Muscle of leg (tissue), 16 donors: ENCODE measurements around the gene CST1. TPM values are rescaled to one million over a fixed set of nuclear protein-coding genes. Genes with fewer than 3 reads are reported as not detected.
"Not testable (repeated sequence)": the region's sequence is repeated elsewhere in the genome, so short reads cannot be mapped to it uniquely, and the experiment has no call there.

Experiments
- DNase-seq: peaks from one replicate; pipeline ENCODE4 v3.0.0; 2013
- H3K27ac ChIP-seq: one replicate; pipeline ENCODE4 v1.5.1; 2013; ENCODE audit warnings: mild to moderate bottlenecking, low read length, control low read depth
- H3K27me3 ChIP-seq: one replicate; pipeline ENCODE4 v1.6.1; 2013; ENCODE audit warnings: low read length; ENCODE audit not compliant: control insufficient read depth, insufficient read depth
- H3K36me3 ChIP-seq: one replicate; pipeline ENCODE4 v1.6.1; 2013; ENCODE audit warnings: low read length; ENCODE audit not compliant: control insufficient read depth, insufficient read depth
- H3K4me1 ChIP-seq: one replicate; pipeline ENCODE4 v1.6.1; 2013; ENCODE audit warnings: low read length; ENCODE audit not compliant: control insufficient read depth, insufficient read depth
- H3K4me3 ChIP-seq: one replicate; pipeline ENCODE4 v1.5.1; 2013; ENCODE audit warnings: low read length, control low read depth
- H3K9me3 ChIP-seq: replicated peaks from 2 replicates; pipeline ENCODE4 v1.6.1; 2013; ENCODE audit warnings: low read depth, low read length; ENCODE audit not compliant: control insufficient read depth
- WGBS: methylation state at CpG from one replicate; pipeline ENCODE4 v1.1.5; 2013; ENCODE audit warnings: missing lambda C conversion rate; ENCODE audit not compliant: insufficient coverage; 5-methylcytosine and 5-hydroxymethylcytosine counted together
- long read RNA-seq, 11 donors: transcript quantifications; one replicate each; lab custom pipeline, GENCODE V29; 2026
- polyA plus RNA-seq, 8 donors: library from polyadenylated mRNA; unstranded; fragments of 120-200 nt; gene quantifications; one replicate each; pipeline versions ENCODE4 v1.2.1 to v1.2.3, GENCODE V29; 2013; ENCODE audit warnings: inconsistent platforms in 1 of 8, low replicate concordance in 1 of 8; ENCODE audit not compliant: insufficient read length in 8 of 8, insufficient read depth in 1 of 8
- total RNA-seq: library from RNA; stranded (reverse); fragments of 120-200 nt; gene quantifications from one replicate; pipeline ENCODE4 v1.2.4, GENCODE V29; 2013

The CST1 gene
- total RNA-seq (not detected), polyA plus RNA-seq (not detected)
- long read RNA-seq, donor 1 = 0 reads
- long read RNA-seq, donor 2 = 0 reads
- long read RNA-seq, donor 3 = 0 reads
- long read RNA-seq, donor 4 = 0 reads
- long read RNA-seq, donor 5 = 0 reads
- long read RNA-seq, donor 6 = 0 reads
- long read RNA-seq, donor 7 = 0 reads
- long read RNA-seq, donor 8 = 0 reads
- long read RNA-seq, donor 9 = 0 reads
- long read RNA-seq, donor 10 = 0 reads
- long read RNA-seq, donor 11 = 0 reads

- not testable (repeated sequence) for DNase-seq, H3K9me3 ChIP-seq, H3K27ac ChIP-seq, H3K36me3 ChIP-seq, H3K4me1 ChIP-seq, H3K27me3 ChIP-seq, H3K4me3 ChIP-seq
- 67% methylated on average over 1 of the region's 3 CpGs for WGBS
Measured at GRCh38 chr20:23750786-23751185, at the start of gene CST1. Gene CST1, minus strand, starts transcription at chr20:23750935. Its CDS starts 69 bp downstream, at chr20:23750866.

GRCh38 chr20:23799216-23799847 is 48.6 kb upstream of the CST1 start:
- not testable (repeated sequence) for H3K4me1 ChIP-seq, DNase-seq, H3K9me3 ChIP-seq, H3K27me3 ChIP-seq, H3K4me3 ChIP-seq, H3K27ac ChIP-seq, H3K36me3 ChIP-seq
- 30% methylated on average over 2 of the region's 4 CpGs for WGBS

- DNase-seq = no peak
- Histone ChIP-seq H3K36me3 (no peaks in the 10 kb centered on the region), H3K4me3 (no peak overlapping the region), H3K27me3 (no peaks in the 10 kb centered on the region), H3K27ac (no peak overlapping the region), H3K9me3 (no peaks in the 10 kb centered on the region), H3K4me1 (no peaks in the 10 kb centered on the region)
- WGBS = no CpG with 5 or more reads among the region's 3 CpGs
Measured at GRCh38 chr20:23795526-23795925, 44.8 kb upstream of the CST1 start.

- no peak for DNase-seq
- H3K27ac ChIP-seq = no peak overlapping the region
- no peaks in the 10 kb centered on the region for H3K27me3 ChIP-seq
- WGBS = 58% methylated on average over 7 of the region's 7 CpGs
- no peaks in the 10 kb centered on the region for H3K36me3 ChIP-seq
- no peaks in the 10 kb centered on the region for H3K4me1 ChIP-seq
- no peaks in the 10 kb centered on the region for H3K9me3 ChIP-seq
- no peak overlapping the region for H3K4me3 ChIP-seq
Measured at GRCh38 chr20:23794841-23795240, 44.1 kb upstream of the CST1 start.

GRCh38 chr20:23794065-23794464 is 43.3 kb upstream of the CST1 start:
- H3K36me3 ChIP-seq = no peaks in the 10 kb centered on the region
- DNase-seq = no peak
- WGBS = 100% methylated on average over 1 of the region's 7 CpGs
- no peak overlapping the region for H3K4me3 ChIP-seq
- no peaks in the 10 kb centered on the region for H3K27me3 ChIP-seq
- no peak overlapping the region for H3K27ac ChIP-seq
- no peaks in the 10 kb centered on the region for H3K9me3 ChIP-seq
- no peaks in the 10 kb centered on the region for H3K4me1 ChIP-seq

GRCh38 chr20:23783447-23783846 is 32.7 kb upstream of the CST1 start:
- Histone ChIP-seq H3K27me3 (no peaks in the 10 kb centered on the region), H3K4me1 (no peaks in the 10 kb centered on the region), H3K36me3 (no peaks in the 10 kb centered on the region), H3K9me3 (no peaks in the 10 kb centered on the region), H3K27ac (no peak overlapping the region), H3K4me3 (no peak overlapping the region)
- 92% methylated on average over 1 of the region's 1 CpG for WGBS
- no peak for DNase-seq

GRCh38 chr20:23782366-23782983 is 31.7 kb upstream of the CST1 start:
- no peaks in the 10 kb centered on the region for H3K9me3 ChIP-seq
- H3K27ac ChIP-seq = no peak overlapping the region
- no peaks in the 10 kb centered on the region for H3K27me3 ChIP-seq
- H3K4me3 ChIP-seq = no peak overlapping the region
- DNase-seq = no peak
- 60% methylated on average over 7 of the region's 8 CpGs for WGBS
- no peaks in the 10 kb centered on the region for H3K36me3 ChIP-seq
- H3K4me1 ChIP-seq = no peaks in the 10 kb centered on the region

- not testable (repeated sequence) for H3K27me3 ChIP-seq, H3K9me3 ChIP-seq, H3K4me1 ChIP-seq, H3K36me3 ChIP-seq, DNase-seq, H3K27ac ChIP-seq, H3K4me3 ChIP-seq
Measured at GRCh38 chr20:23778676-23779075, 27.9 kb upstream of the CST1 start.

- not testable (repeated sequence) for H3K27ac ChIP-seq, H3K27me3 ChIP-seq, H3K9me3 ChIP-seq, DNase-seq, H3K4me3 ChIP-seq, H3K36me3 ChIP-seq, H3K4me1 ChIP-seq
- WGBS = no CpG with 5 or more reads among the region's 8 CpGs
Measured at GRCh38 chr20:23777380-23777779, 26.6 kb upstream of the CST1 start.

- H3K36me3 ChIP-seq = no peaks in the 10 kb centered on the region
- H3K9me3 ChIP-seq = no peaks in the 10 kb centered on the region
- no peak for DNase-seq
- H3K27me3 ChIP-seq = no peaks in the 10 kb centered on the region
- 57% methylated on average over 3 of the region's 14 CpGs for WGBS
- no peak overlapping the region for H3K4me3 ChIP-seq
- no peaks in the 10 kb centered on the region for H3K4me1 ChIP-seq
- H3K27ac ChIP-seq = no peak overlapping the region
Measured at GRCh38 chr20:23776067-23776771, 25.5 kb upstream of the CST1 start.
